T47D (cell line): Measurements from ENCODE around the gene COL23A1.
"Not testable (repeated sequence)": the region's sequence is repeated elsewhere in the genome, so short reads cannot be mapped to it uniquely, and the experiment has no call there.

Experiments
- DNase-seq, 2 experiments: peaks; one replicate each; pipeline versions ENCODE4 v3.0.0 to v3.0.0-alpha.2; 2011 to 2012; ENCODE audit warnings: low read depth in 1 of 2, low spot score in 1 of 2
- JUND ChIP-seq: IDR thresholded peaks from 2 replicates; pipeline ENCODE4 v1.6.1; 2012; ENCODE audit warnings: low read depth
- in situ Hi-C: cut with HindIII; loops from 2 replicates; pipeline ENCODE4 v1.10.0; 2016; ENCODE audit warnings: low sequenced_read_pairs, low pct_unique_long_range_greater_than_20kb

COL23A1 gene

DNA sequence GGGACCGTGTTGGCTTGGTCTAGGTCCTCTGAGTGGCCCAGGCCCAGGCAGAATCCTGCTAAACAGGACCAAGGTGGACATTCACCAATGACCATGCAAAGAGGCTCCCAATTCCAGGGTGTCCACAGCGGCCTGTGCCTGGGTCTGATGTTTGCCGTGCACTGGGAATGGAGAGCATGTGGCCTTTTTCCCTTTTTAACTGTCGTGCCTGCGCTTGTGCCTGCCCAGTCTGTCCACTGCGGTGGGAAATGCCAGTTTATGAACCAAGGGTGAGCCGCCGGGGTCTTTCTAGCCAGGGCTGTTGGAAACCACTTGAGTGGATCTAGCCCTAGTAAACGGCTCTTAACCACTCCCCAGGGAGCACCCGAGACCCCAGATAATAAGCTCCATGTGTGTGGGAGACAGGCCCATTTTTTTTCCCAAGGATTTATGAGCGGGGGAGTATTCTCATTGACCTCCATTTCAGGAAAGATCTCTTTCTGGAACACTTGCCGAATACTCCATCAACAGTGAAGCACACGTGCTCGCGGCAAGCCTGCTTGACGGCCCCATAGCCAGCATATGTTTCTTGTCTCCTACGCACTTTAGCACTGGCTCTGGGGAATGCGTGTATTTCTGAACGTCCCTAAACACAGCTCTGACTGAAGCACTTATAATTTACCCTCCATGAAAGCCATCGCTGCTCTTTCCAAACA, 264.4 kb downstream of the COL23A1 start:
- DNase-seq: no peak
- in situ Hi-C loops: no loop called here
- no peak for TF ChIP-seq JUND

DNA sequence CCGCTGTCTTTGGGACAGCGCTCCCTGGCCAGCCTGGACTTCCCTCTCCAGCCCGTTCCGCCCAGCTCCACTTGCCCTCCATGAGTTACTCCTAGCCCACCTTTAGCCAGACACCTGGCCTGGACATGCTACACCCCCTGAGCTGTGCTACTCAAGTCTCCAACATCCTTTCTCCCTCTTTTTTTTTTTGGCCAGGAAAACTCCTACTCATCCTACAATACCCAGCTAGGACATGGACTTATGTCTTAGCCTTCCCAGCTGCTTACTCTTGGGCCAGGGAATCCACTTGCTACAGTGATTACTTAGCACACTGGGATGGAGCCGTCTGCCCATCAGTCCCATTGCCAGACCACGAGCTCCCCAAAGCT, 264.9 kb downstream of the COL23A1 start:
- TF ChIP-seq JUND: no peak
- DNase-seq: no peak
- in situ Hi-C loops: no loop called here

DNA sequence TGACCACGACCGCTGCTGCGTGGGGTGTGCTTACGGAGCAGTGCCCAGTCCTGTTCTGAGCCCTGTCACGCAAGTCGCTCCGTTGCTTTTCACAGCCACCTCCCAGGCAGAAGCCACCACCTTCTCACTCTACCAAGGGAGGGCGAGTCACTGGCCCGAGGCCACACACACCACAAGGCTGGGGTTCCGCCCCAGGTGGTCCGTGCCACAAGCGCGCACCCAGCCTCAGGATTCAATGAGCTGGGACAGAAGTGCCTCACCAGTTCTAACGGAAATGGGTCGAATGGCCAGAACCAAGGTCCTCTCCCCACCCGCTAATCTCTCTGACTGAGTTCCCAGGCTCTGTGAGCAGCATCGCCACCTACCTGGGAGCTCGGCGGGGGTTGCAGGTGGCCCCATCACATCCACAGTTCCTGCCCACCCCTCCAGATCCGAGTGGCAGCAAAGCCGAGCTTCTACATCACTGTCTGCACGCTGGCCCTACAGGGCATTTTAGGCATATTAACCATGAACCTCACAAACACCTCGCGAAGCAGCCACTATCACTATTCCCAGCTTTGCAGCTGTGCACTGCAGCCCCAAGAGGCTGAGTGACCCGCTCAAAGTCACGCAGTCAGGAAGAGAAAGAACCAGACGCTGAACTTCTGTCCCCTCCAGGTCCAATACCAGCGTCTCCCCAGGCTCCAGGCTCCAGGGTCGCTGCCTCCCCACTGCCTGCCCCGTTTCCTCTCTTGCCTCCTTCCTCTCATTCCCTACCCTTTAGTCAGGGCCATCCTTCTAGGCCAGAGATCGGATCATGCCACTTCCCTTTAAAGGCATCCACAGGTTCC, 265.5 kb downstream of the COL23A1 start:
- TF ChIP-seq JUND: no peak
- no peak for DNase-seq
- in situ Hi-C loops: no loop called here

DNA sequence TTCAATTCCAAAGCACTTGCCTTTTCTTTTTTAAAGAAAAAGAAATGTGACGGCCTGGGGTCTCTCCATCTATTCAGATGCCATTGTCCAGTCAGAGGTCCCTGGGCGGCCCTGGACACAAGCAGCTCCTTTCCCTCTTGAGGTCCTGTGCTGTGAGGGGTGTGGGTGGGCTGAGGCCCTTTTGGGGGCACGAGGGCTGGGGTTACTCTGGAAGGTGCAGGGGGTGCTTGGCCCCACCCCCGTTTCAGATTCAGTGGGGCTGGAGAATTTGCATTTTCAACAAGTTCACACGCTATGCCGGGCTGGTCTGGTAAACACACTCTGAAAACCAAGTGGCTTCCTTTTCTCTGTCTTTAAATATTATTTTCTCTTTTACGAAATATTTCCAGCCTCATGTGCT, 266.2 kb downstream of the COL23A1 start:
- in situ Hi-C loops: no loop called here
- DNase-seq: no peak
- TF ChIP-seq JUND: no peak

DNA sequence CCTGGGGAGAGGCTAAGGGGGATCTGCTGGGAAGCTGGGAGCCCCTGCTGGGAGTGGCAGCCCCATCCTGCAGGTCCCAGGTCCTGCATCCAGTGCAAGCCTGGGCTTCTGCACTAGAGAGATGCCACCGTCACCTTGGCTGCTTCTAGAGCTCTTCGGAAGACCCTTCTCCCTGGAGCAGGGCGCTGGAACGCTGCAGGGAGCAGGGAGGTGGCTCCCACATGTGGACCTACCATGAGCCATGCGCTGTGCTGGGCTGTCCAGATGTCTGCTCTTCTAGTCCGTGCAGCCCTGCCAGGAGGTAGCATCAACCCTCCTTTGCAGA, 266.7 kb downstream of the COL23A1 start:
- no peak for TF ChIP-seq JUND
- in situ Hi-C loops: no loop called here
- DNase-seq: no peak

DNA sequence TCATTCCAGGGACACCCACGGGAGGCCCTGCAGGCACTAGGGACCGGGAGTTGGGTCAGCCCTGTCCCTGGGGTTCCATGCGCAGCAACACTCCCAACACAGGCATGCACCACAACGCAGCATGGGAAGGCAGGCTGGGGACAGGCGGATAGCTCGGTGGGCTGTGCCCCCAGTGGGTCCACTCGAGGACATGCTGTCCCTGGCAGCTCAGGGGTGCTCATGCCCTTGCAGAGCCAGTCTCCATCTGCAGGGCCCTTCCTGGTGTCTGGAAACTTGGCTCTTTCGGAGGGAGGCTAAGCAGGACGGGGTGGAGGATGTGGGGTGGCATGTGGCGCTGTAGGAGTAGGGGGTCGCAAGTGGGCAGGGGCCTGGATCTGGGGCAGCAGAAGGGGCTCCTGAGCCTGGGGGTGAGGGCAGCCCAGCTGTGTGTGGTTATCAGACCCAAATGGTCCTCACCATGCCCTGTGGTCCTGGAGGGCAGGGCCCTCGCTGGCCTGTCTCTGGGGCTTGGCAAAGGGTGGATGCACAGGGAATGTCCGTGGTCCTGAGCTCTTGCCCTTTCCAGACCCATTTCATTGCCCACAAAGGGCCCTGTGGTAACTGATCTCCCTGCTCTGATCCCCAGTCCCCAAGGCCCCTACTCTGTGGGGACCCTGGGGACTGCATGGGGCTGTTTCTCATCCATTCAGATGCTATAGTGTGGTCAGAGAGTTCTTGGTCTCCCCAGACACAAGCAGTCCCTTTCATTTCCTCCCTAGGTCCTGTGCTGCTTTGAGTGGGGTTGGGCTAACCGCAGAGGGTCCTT, 267.3 kb downstream of the COL23A1 start:
- DNase-seq: no peak
- TF ChIP-seq JUND: no peak
- in situ Hi-C loops: no loop called here

DNA sequence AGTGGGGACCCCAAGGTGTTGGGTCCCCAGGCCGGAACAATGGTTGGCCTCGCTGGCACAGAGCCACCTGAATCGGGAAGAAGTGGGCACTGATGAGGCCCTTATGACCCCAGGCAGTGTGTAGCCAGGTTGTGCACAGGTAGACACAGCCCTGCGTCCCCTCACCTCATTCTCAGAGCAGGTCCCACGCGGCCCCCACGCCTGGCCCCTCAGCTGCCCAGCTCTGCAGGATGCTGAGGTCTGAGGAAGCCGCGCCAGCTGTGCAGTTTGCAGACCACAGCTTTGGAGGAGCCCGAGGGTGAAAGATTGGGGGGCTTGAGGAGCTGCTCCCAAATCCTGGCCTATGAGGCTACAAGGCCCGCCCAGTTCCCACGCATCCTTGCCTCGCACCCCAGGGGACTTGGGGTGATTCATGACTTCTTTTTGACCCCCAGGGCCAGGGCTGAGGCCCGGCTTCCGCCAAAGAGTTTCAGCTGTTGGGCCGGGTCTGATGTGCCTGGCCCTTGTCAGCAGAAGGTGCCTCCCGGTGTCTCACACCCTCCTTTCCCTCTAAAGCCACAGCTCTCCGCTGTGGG, 269.8 kb downstream of the COL23A1 start:
- in situ Hi-C loops: no loop called here

DNA sequence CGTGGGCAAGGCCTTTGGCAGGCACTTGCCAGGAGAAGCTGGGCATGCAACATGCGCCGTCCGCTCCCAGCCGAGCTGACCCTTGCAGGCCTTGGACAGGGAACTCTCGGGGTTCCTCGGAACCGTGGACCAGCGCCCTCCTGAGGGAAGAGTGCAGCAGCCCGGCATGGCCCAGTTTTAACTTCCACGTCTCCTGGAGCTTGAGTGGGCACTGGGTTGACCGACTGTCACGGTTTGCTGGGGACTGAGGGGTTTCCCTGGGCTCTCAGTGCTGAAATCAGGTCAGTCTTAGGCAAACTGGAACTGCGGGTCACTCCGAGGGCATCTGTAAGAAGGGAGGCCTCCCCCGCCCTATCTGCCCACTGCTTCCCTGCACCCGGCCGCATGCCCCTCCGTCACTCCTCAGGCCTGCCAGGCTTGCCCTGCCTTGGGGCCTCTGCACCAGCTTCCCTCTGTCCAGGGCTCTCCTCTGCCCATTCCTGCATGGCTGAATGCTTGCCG, 270.6 kb downstream of the COL23A1 start:
- in situ Hi-C loops: no loop called here
- no peak for DNase-seq
- TF ChIP-seq JUND: no peak

More for the DNA sequence above, 269.8 kb downstream of the COL23A1 start:
- no peak for DNase-seq
- no peak for TF ChIP-seq JUND

DNA sequence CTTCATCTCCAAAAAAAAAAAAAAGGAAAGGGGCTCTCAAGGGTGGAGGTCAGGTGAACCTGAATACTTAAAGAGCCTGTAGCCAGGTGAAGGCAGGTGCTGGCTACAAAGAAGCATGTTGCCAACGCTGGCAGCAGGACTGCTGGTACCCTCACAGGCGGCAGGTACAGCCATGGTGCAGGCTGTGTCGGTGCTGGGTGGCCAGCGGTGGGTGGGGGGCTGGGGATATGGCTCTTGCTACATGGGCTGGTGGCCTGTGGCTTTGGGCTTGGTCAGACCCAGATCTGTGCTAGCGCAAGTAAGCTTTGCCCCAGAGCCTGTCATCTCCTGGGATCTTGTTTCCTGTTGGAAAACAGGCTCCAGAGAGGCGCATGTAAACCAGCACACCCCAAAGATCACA, 271.3 kb downstream of the COL23A1 start:
- TF ChIP-seq JUND: no peak
- in situ Hi-C loops: no loop called here
- DNase-seq: no peak

DNA sequence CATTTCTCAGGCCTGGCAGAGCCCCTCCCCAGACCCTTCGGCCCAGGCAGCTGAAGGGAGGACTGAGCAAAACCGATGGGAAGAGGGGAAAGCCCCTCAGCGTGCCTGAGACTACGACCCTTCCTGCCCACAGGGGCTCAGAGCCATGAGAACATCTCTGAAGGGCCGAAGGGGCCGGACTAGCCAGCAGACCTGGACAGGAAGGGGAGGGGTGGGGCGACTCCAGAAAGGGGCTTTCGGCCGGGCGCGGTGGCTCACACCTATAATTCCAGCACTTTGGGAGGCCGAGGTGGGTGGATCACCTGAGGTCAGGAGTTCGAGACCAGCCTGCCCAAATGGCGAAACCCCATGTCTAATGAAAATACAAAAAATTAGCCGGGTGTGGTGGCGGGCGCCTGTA, 271.8 kb downstream of the COL23A1 start:
- in situ Hi-C loops: no loop called here
- no peak for DNase-seq
- no peak for TF ChIP-seq JUND

DNA sequence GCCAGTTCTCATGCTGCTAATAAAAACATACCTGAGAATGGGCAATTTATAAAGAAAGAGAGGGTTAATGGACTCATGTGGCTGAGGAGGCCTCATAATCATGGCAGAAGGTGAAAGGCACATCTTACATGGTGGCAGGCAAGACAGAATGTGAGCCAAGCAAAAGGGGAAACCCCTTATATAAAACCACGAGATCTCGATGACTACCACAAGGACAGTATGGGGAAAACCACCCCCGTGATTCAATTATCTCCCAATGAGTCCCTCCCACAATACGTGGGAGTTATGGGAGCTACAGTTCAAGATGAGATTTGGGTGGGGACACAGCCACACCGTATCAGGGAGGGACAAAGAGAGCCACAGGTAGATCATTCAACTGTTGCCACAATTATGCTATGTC, 272.5 kb downstream of the COL23A1 start:
- in situ Hi-C loops, DNase-seq: not testable (repeated sequence)

DNA sequence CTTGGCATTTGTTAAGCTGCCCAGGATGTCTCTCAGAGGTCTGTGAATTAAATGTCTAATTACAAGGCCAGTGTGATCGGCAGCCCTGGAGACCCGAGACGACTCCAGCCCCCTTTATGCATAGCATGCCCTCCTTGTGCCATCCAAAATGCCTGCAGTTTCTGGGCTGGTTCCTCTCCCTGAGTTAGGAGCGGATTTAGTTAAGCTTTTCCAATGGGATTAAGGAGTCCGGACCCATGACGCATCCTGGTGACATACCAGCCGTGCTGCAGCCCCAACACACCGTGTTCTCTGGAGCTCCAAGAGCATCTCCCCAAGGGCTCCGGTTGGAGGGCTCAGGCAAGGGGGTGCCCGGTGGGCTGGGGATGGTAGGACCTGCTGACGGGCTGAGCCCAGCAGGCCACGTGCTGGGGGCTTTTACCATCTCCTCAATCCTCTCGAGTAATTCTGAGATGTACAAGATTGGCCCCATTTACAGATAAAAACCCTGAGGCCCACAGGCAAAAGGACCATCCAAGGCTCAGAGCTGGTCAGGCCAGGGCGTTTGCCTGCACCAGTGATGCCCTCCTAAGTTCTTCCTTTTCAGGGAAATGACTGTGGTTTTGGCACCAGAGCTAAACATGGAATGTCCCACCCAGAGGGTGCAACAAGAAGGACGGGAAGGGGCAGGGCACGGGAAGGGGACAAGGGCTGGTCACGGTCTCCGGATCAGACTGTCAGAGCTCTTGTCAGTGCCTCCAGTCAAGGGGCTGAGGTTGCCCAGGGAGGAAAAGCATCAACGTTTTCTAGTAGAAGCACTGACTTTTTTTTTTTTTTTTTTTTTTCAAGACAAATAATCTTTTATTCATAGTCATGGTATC, 275.0 kb downstream of the COL23A1 start:
- no peak for DNase-seq
- TF ChIP-seq JUND: no peak

More for the DNA sequence above, 275.0 kb downstream of the COL23A1 start:
- in situ Hi-C loops: no loop called here
